Right lobe of liver (tissue), 4 donors: ENCODE results near the gene MAP2K4.

Source experiments
- POLR2A ChIP-seq: fragments of 450-650 bp; IDR thresholded peaks from one replicate; pipeline ENCODE4 v1.6.1; 2017; ENCODE audit warnings: antibody characterized with exemption, mild to moderate bottlenecking
- TF ChIP-seq, protein P1 (sequence below), 4 donors: fragments of 200-600 bp in 3 of 4; fragments of 450-650 bp in 1 of 4; IDR thresholded peaks; one replicate each; pipeline versions ENCODE4 v1.5.1 to v1.8.0; 2016 to 2022; ENCODE audit warnings: antibody characterized with exemption in 4 of 4, mild to moderate bottlenecking in 2 of 4
- donor health status: DM: no; HTN: no; CAD: no.
- donor health status: DM: no; HTN: no; CAD: no.
- donor health status: DM: no; HTN: yes; CAD: no.

GRCh38 chr17:12046786-12047185 is 26.1 kb downstream of the MAP2K4 start:
- TF ChIP-seq, protein P1, sequence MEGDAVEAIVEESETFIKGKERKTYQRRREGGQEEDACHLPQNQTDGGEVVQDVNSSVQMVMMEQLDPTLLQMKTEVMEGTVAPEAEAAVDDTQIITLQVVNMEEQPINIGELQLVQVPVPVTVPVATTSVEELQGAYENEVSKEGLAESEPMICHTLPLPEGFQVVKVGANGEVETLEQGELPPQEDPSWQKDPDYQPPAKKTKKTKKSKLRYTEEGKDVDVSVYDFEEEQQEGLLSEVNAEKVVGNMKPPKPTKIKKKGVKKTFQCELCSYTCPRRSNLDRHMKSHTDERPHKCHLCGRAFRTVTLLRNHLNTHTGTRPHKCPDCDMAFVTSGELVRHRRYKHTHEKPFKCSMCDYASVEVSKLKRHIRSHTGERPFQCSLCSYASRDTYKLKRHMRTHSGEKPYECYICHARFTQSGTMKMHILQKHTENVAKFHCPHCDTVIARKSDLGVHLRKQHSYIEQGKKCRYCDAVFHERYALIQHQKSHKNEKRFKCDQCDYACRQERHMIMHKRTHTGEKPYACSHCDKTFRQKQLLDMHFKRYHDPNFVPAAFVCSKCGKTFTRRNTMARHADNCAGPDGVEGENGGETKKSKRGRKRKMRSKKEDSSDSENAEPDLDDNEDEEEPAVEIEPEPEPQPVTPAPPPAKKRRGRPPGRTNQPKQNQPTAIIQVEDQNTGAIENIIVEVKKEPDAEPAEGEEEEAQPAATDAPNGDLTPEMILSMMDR (IDR thresholded peaks at IDR 0.05), result no peak
- TF ChIP-seq POLR2A, result no peak
